Measurements from ENCODE around the gene LRRC4C.

The LRRC4C gene

GRCh38 chr11:40292721-40293508 lies 1166.5 kb downstream of the LRRC4C start:
- no peak for DNase-seq (ENCODE audit: low read depth, low spot score)

GRCh38 chr11:40291741-40292140 lies 1167.7 kb downstream of the LRRC4C start:
- no peak for DNase-seq (ENCODE audit: low read depth, low spot score)

DNA sequence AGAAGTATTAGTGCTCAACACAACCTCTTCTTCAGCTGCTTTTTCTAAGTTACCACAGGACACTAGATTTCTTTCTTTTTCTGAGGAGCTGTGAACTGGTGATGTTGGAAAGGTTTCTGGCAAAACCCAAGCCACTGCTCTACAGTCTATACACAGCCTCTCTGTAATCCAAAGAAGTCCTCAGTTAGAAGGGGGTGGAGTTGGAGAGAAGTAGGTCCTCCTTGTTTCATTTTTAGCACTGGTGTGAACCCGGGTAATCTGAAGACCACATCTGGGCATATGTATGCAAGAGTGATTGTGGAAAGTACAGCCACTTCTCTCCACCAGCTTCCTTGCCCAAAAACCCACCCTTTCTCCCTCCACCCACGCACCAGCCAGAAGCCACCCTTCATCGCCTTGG lies 1168.1 kb downstream of the LRRC4C start:
- no peak for DNase-seq (ENCODE audit: low read depth, low spot score)

GRCh38 chr11:40290171-40290631 lies 1169.3 kb downstream of the LRRC4C start:
- DNase-seq (ENCODE audit: low read depth, low spot score): no peak

- no peak for DNase-seq (ENCODE audit: low read depth, low spot score)
Measured at GRCh38 chr11:40289370-40289769, 1170.1 kb downstream of the LRRC4C start.

DNA sequence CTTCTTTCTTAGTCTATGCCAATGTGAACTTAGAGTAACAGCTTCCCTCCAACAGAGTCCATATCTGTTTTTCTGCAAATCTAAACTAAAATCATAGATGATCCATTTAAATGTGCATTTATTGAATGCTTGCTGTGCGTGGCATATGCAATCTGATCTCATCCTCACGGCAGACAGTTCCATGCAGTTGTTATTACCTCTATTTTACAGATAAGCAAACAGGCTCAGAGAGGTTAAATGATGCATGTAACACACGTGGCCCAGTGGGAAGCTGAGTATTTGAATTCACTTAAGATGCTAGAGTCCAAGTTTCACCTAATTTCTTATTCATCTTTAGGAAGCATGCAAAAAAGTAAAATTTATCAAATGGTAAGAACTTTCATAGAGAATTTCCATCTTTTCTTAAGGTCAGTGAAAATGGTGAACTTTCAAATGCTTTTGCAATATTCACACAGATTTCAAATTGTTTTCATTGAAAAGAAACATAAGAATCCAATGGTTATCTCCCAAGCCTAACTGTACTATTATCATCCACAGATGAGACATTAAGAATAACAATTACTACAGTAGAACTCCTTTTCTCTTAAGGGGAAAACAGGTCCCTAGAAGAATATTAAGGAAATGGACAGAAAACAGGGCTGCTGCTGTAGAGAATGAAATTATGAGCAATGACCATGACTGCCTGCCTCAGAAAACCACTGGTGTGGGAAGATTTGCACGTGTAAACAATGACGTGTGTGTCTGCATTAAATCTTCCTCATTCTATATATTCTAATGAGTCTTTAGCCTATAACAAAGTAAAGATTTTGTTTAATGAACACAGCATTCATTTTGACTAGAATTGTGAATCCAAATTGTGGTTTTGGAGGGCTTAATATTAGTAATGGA lies 1171.3 kb downstream of the LRRC4C start:
- no peak for DNase-seq (ENCODE audit: low read depth, low spot score)

- DNase-seq (ENCODE audit: low read depth, low spot score): no peak
Measured at GRCh38 chr11:40286137-40286536, 1173.3 kb downstream of the LRRC4C start.

DNA sequence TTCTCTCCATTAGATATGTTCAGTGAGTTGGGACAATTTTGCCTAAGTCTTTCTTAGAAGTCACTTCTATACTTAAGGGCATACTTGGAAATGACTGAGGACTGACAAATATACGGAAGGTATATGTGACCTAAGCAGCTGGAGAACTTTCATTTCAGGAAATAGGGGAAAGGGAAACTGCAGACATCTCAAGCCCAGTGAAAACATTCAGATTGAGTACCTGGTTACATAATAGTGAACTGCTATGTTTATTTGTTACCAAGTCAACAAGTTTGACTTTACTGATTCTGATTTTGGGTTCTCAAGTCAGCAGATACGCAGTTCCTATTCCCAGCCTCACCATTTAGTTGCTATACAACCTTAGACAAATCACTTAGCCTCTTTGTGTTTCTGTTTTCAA lies 1173.9 kb downstream of the LRRC4C start:
- no peak for DNase-seq (ENCODE audit: low read depth, low spot score)

DNA sequence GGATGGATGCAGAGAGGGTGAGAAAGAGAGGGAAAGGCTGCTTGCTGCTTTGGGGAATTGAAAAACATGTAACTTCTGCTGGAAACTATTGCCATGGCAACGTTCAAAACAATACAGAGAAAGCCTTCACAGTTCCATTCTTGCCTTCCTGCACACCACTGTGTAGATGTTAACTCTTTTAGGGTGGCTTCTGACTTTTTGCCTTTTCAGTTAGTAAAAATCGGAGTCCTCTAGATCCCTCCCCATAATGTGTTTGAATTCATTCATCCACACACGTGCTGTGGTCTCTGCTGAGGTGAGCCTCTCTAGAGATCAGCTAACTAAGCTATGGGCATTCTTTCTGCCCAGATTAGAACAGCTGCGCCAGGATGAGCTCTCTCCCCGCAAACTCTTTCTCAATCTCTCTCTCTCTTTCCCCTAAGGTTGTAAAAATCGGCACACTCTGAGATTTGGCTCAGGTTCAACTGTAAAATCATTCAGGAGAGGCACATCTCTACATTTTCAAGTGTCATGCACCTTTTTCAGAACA lies 1178.3 kb downstream of the LRRC4C start:
- DNase-seq (ENCODE audit: low read depth, low spot score): no peak

DNA sequence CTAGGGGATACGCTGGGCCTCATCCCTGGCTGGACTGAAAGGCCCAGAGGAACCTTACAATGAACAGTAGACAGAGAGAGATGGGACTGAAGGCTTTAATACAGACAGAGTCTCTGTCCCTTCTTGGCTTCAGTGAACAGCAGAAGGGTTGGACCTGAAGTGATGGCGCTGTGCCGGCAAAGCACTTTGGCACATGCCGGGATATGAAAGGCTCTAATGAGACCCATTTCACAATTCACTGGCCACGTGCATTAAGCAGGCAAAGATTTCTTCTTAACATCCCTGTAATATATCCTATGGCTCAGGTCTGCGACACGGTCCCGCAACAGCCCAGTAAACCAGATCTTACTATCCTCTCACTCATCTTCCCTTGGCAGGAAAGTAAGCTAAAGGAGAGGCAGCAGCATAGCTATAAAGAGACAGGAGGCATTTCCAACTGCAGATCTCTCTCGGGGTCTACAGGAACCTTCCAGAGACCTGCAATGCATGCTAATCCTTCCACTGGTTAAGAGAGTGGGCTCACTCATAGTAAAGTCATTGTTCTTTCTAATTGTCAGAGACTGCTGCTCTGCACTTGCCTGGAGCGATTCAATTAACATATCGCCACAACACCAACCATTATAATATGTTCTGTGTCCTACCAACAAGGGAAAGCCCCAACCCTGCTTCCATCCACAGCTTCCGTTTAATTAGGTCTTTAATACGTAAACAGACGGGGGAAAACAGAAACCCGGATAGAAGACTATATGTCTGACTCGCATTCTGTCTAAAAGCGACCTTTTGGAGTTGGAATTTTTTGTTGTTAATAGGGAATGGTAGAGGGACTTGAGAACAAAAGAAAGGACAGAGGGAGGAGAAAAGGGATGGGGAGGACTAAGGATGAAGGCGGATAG lies 1179.0 kb downstream of the LRRC4C start:
- no peak for DNase-seq (ENCODE audit: low read depth, low spot score)

- no peak for DNase-seq (ENCODE audit: low read depth, low spot score)
Measured at GRCh38 chr11:40276960-40277359, 1182.5 kb downstream of the LRRC4C start.

- DNase-seq (ENCODE audit: low read depth, low spot score): no peak
Measured at GRCh38 chr11:40274017-40274416, 1185.4 kb downstream of the LRRC4C start.

DNA sequence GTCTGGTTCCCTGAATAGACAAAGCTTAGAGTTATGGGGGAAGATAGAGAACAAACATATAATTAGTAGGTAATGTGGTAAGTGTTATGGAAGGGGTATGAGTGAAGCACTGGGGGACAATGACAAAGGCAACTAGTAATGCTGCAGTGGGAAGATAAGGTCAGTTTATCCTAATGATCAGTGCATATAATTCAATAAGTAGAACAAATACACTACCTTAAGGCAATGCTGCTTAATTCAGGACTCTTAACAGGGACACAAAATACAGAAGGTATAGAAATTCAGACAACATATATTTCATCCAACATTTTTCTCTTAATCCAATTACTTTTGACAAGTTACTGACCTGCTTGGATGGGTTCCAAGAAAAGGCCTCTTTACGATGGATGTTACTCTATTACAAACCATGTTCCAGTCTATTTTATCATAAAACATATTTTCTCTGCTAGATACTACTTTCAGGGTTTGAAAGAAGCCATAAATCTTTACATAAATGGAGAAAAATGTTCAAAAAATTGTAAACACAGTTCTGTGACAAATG lies 1186.2 kb downstream of the LRRC4C start:
- no peak for DNase-seq (ENCODE audit: low read depth, low spot score)

DNA sequence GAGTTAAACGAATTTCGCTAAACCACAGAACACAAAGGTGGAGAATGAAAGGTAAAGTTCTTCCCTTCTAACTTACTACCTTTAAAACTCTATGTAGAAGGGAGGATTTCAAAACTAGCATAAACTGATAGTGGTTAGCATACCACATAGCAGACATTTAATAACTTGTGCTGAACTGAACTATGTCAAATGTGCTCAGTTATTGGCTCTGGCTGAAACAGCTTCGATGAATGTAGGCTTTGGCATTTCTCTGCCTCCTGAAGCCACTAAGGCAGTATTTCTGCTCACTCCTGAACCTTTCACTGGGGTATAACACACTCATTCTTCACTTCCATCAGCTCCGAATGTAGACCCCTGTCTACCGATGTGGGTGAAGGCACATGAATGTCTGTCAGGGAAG lies 1188.1 kb downstream of the LRRC4C start:
- no peak for DNase-seq (ENCODE audit: low read depth, low spot score)

DNA sequence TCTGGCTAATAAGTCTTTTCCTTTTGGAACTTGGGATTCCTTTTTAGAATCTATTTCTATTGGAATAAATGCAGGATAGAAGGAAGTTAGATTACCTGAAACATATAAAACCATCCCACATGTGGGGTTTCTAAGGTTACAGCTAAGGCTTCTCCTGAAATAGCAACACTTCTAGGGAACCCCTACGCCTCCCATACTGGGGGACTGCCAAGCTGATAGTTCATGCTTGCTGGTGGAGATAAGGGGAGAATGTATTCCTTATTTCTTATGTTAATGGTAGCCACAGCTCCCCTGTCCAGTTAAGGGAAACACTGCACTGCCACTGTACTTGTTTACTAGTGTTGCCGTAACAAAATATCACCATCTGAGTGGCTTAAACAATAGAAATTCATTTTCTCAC lies 1189.6 kb downstream of the LRRC4C start:
- no peak for DNase-seq (ENCODE audit: low read depth, low spot score)

DNA sequence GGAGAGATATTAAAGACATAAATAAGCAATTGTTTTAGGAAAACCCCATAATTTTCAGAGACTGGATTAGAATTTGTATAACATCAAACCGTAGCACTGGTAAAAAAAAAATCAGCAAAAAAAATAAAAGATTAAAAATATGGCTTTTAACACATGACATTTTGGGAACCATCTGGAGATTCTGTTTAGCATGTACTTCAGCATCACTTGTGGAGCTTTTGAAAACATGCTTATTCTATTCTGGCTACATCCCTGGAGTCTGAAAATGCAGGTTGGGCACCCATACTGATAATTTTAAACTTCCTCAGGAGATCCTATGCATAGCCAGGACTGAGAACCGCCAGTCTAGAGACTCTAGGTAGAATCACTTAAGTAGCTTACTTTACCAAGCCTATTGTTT lies 1190.9 kb downstream of the LRRC4C start:
- DNase-seq (ENCODE audit: low read depth, low spot score): no peak

- no peak for DNase-seq (ENCODE audit: low read depth, low spot score)
Measured at GRCh38 chr11:40255457-40255856, 1204.0 kb downstream of the LRRC4C start.

- no peak for DNase-seq (ENCODE audit: low read depth, low spot score)
Measured at GRCh38 chr11:40253166-40253565, 1206.3 kb downstream of the LRRC4C start.

DNA sequence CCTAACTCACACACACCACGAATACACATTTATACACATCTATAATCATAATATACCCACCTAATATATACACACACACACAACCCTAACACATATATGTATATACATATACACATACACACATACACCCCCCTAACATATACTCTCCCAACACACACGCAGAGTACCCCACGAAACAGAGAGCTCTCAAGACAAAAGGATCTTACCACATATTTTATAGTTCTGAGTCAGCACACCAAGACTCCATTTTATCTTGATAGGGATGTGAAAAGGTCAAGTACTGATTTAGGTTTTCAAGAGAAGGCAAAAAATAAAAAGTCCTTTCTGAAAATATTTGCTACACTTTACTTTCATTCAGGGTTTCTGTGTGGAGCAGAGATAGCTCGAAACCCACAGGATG lies 1207.2 kb downstream of the LRRC4C start:
- no peak for DNase-seq (ENCODE audit: low read depth, low spot score)

DNA sequence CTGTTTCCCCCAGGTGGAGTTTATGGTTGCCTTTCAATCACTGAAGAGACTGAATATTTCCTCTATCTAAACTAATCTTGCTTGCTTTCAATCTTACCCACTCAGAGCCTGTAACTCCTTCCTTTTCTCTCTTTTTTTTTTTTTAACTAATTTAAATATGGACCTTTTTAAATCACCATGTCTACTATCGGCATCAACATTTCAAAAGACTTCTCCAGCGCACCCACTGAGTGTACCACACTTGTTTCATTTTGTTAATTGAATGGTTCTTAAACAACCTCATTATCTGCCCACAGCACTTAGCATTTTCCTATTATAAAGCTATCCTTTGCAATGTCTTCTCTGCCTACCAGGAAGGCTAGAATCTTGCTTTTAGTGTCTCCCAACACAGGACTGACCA lies 1212.5 kb downstream of the LRRC4C start:
- no peak for DNase-seq (ENCODE audit: low read depth, low spot score)

DNA sequence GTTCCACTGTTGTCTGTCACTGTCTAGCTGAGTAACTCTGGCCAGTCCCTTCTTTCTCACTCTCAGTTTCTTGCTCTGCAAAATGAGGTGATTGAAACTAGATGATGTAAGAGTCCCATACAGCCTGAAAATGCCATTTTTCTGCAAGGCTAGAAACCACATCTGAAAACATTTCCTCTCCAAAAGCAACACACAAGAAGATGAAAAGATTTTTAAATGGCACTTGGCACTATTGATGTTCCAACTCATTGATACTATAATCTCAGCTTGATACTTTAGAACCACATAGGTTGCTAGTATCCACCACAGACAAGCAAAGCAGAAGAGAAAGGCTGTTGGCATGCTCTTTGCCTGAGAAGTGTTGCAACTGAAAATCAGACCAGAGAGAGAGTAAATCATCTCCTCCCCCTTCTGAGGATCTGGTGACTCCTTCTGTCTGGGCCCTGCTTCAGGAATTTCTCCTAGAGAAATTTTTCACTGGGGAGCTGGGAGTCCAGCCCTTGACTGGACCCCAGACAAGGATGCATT lies 1217.9 kb downstream of the LRRC4C start:
- no peak for DNase-seq (ENCODE audit: low read depth, low spot score)
